ENCODE data around the gene ADGRF1.

- TF ChIP-seq CTCF (IDR thresholded peaks at IDR 0.05 in 4 of 5, conservative IDR thresholded peaks at IDR 0.05 in 1 of 5) (no peak), POLR2A (IDR thresholded peaks at IDR 0.05) (no peak)
These were observed 31.3 kb upstream of the ADGRF1 start for GRCh38 chr6:47073125-47074110.
